Glutamatergic neuron (in vitro differentiated cells): ENCODE data around the gene KIF4A. TPM values are rescaled to one million over a fixed set of nuclear protein-coding genes. Genes with fewer than 3 reads are reported as not detected.

Experiments
- DNase-seq: peaks from one replicate; pipeline ENCODE4 v3.0.0; 2022
- H3K27ac Mint-ChIP-seq: one replicate; pipeline ENCODE4 v1.8.0; 2020; ENCODE audit warnings: mild to moderate bottlenecking, mixed read lengths, inconsistent platforms; ENCODE audit not compliant: unreplicated experiment
- H3K27me3 Mint-ChIP-seq: one replicate; pipeline ENCODE4 v1.8.0; 2020; ENCODE audit warnings: mild to moderate bottlenecking, moderate library complexity, mixed read lengths, inconsistent platforms; ENCODE audit not compliant: unreplicated experiment
- H3K36me3 Mint-ChIP-seq: one replicate; pipeline ENCODE4 v1.8.0; 2020; ENCODE audit warnings: mild to moderate bottlenecking, mixed read lengths, inconsistent platforms; ENCODE audit not compliant: unreplicated experiment
- H3K4me1 Mint-ChIP-seq: one replicate; pipeline ENCODE4 v1.8.0; 2020; ENCODE audit warnings: mild to moderate bottlenecking, low read depth, mixed read lengths, inconsistent platforms; ENCODE audit not compliant: unreplicated experiment
- H3K4me3 Mint-ChIP-seq: one replicate; pipeline ENCODE4 v1.8.0; 2020; ENCODE audit warnings: mild to moderate bottlenecking, mixed read lengths, inconsistent platforms; ENCODE audit not compliant: unreplicated experiment
- H3K9me3 Mint-ChIP-seq: one replicate; pipeline ENCODE4 v1.8.0; 2020; ENCODE audit warnings: mild to moderate bottlenecking, moderate library complexity, mixed read lengths, inconsistent platforms; ENCODE audit not compliant: unreplicated experiment
- total RNA-seq: library from RNA; stranded (reverse); fragmentation: NEBNext Ultra II Directional; extraction: Animal tissue kit (Norgen Biotek cat#: 25700); gene quantifications from one replicate; pipeline ENCODE4 v1.2.1, GENCODE V29; 2021; ENCODE audit not compliant: unreplicated experiment
- TF ChIP-seq, protein P1 (sequence below): fragments of 200-600 bp; sonication (generic); IDR thresholded peaks from one replicate; pipeline ENCODE4 v1.5.0; 2021; ENCODE audit not compliant: partially characterized antibody, unreplicated experiment

KIF4A gene
- total RNA-seq, 1 donor from 2014 or later: 4.6 TPM

DNA sequence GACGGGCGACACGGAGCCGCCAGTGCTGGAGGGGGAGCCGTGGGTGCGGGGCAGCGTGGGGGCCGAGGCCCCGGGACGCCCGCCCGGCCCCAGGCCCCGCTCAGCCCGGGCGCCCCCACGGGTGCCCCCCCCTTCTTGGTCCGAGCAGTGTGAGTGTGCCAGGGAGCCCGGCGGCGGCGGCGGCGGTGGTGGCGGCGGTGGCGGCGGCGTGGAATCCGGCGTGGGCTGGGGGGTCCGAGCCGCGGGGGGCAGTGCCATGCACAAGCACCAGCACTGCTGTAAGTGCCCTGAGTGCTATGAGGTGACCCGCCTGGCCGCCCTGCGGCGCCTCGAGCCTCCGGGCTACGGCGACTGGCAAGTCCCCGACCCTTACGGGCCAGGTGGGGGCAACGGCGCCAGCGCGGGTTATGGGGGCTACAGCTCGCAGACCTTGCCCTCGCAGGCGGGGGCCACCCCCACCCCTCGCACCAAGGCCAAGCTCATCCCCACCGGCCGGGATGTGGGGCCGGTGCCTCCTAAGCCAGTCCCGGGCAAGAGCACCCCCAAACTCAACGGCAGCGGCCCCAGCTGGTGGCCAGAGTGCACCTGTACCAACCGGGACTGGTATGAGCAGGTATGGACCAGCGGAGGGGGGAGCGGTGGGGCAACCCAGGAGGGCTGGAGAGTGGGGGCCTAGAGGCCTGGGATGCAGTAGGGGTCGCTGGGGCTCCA, 155.2 kb downstream of the KIF4A start:
- Mint-ChIP-seq H3K27ac (no peak overlapping the region), H3K9me3 (no peaks in the 10 kb centered on the region), H3K4me1 (peaks cover 2% of the 10 kb centered on the region), H3K27me3 (no peaks in the 10 kb centered on the region), H3K4me3 (peak overlapping the region; percentile 65), H3K36me3 (no peaks in the 10 kb centered on the region)
- TF ChIP-seq, protein P1, sequence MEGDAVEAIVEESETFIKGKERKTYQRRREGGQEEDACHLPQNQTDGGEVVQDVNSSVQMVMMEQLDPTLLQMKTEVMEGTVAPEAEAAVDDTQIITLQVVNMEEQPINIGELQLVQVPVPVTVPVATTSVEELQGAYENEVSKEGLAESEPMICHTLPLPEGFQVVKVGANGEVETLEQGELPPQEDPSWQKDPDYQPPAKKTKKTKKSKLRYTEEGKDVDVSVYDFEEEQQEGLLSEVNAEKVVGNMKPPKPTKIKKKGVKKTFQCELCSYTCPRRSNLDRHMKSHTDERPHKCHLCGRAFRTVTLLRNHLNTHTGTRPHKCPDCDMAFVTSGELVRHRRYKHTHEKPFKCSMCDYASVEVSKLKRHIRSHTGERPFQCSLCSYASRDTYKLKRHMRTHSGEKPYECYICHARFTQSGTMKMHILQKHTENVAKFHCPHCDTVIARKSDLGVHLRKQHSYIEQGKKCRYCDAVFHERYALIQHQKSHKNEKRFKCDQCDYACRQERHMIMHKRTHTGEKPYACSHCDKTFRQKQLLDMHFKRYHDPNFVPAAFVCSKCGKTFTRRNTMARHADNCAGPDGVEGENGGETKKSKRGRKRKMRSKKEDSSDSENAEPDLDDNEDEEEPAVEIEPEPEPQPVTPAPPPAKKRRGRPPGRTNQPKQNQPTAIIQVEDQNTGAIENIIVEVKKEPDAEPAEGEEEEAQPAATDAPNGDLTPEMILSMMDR: no peak
- no peak for DNase-seq

DNA sequence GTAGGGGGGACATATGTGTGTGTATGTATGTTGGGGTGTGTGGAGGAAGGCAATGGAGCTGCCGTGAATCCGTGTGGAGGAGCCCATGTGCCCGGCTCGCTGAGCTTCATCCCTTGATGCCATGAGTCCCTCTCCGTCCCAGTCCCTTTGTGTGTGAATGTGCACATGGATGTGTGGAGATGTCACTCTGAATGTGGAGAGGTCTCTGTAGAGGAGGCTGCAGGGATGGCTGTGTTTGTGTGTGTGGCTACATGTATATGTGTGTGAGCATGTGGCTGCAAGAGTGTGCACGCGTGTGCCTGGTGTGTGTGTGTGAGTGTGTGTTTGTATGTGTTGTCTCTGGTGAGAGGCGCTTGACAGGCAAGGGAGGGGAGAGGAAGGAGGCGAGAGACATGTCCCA, 156.0 kb downstream of the KIF4A start:
- no peaks in the 10 kb centered on the region for H3K9me3 Mint-ChIP-seq
- TF ChIP-seq, protein P1: no peak
- H3K27ac Mint-ChIP-seq: no peak overlapping the region
- H3K4me3 Mint-ChIP-seq: peak overlapping the region; percentile 74
- H3K4me1 Mint-ChIP-seq: peaks cover 2% of the 10 kb centered on the region
- no peak for DNase-seq
- no peaks in the 10 kb centered on the region for H3K36me3 Mint-ChIP-seq
- H3K27me3 Mint-ChIP-seq: peaks cover 3% of the 10 kb centered on the region

DNA sequence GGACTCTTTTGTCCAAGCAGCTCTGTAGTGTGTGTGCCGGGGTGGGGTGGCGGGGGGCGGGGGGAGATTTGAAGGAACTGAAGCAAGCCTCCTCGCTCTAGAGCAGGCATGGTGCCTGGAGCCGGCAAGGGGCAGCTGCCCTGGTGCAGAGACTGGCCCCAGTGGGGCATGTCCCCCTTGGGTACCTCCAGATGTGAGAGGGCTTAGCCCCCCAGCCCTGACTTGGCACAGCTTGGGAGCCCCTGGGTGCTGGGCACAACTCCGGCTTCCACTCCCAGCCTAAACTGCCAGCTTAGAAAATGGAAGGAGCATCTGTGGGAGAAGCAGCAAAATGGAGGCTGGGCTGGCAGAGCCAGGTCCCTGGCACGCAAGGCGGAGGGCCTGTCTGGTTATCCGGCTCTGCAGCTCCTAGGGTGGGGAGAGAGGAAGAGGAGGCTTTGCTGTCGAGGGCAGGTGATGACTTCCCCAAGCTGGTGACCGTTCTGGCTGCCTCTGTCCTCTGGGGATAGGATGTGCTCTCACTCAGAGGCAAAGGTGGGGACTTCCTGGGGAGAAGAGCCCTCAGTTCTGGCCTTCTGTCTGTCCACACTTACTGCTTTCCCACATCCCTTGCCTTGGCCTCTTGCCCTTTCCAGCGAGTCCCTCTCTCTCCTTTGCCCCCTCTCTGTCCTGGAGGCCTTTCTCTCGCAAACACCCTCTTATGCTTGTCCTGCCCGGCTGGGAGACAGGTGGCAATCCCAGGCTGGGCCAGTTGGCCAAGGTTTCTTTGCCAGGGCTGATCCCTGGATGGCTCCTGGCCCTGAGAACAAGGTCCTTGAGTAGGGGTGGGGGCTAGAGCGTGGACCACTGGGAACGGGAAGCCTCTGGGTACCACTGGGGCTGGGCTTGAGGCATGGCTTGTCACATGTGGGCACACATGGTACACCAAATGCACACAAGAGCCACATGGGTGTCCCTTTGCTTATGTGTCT, 156.8 kb downstream of the KIF4A start:
- Mint-ChIP-seq H3K9me3 (no peaks in the 10 kb centered on the region), H3K4me3 (no peak overlapping the region), H3K27me3 (peaks cover 3% of the 10 kb centered on the region), H3K27ac (no peak overlapping the region), H3K36me3 (no peaks in the 10 kb centered on the region), H3K4me1 (peaks cover 2% of the 10 kb centered on the region)
- TF ChIP-seq, protein P1: no peak
- no peak for DNase-seq

DNA sequence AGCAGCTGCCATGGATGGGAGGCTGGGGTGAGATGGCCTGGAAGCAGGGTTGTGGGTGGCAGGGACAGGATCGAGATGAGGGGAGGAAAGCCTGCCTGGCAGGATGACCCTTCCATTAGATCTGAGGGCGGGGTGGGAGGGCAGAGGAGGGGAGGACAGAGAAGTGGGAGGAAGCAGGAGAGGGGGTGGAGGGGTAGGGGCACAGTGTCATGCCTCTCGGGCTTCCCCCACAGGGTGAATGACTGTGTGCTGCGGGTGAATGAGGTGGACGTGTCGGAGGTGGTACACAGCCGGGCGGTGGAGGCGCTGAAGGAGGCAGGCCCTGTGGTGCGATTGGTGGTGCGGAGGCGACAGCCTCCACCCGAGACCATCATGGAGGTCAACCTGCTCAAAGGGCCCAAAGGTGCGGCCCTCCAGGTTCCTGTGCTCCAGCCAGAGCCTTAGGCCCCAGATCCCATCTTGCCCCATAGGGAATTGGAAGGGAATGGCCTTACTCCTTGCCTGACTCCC, 159.6 kb downstream of the KIF4A start:
- H3K9me3 Mint-ChIP-seq: peaks cover 4% of the 10 kb centered on the region
- DNase-seq: no peak
- TF ChIP-seq, protein P1: no peak
- no peak overlapping the region for H3K4me3 Mint-ChIP-seq
- H3K27ac Mint-ChIP-seq: no peak overlapping the region
- peaks cover 3% of the 10 kb centered on the region for H3K27me3 Mint-ChIP-seq
- H3K36me3 Mint-ChIP-seq: no peaks in the 10 kb centered on the region
- peaks cover 3% of the 10 kb centered on the region for H3K4me1 Mint-ChIP-seq
